Skeletal muscle cell (primary cell): ENCODE measurements around the gene RTL1.

Experiments used
- DNase-seq: peaks from one replicate; pipeline ENCODE4 v3.0.0-alpha.2; 2010; ENCODE audit warnings: low read depth
- H3K4me3 ChIP-seq: 2 replicates; pipeline ENCODE4 v1.5.1; 2011; ENCODE audit warnings: low read depth, mild to moderate bottlenecking, control low read depth, low read length, moderate library complexity

The RTL1 gene

DNA sequence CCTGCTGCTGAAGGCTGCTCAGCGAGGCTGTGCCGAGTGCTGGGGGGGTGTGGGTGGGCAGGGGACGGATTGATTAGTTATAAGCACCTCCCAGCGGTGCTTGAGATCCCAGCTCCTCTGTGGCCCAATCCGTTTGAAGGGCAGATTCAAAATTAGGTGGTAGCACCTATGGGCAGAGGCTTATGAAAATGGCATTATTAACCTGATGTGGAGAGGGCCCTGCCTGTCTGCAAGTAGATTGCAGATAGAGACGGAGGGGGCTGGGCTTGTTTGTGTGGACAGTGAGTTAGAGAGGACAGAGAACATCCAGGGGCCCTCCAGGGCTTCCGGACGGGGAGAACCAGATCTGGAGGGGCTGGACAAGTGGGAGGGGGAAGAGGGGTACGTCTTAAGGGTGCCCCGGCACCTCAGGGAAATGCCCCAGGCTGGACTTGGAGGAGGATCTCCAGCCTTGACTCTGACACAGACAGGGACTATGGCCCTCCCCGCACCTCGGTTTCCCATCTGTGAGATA, at the start of gene RTL1:
Gene RTL1, minus strand, starts transcription at position 51 of the 514 bp plus-strand sequence. CDS start 18,934 bp downstream, outside the sequence.
- no peak for DNase-seq
- H3K4me3 ChIP-seq: no peak within 1 kb of the TSS

DNA sequence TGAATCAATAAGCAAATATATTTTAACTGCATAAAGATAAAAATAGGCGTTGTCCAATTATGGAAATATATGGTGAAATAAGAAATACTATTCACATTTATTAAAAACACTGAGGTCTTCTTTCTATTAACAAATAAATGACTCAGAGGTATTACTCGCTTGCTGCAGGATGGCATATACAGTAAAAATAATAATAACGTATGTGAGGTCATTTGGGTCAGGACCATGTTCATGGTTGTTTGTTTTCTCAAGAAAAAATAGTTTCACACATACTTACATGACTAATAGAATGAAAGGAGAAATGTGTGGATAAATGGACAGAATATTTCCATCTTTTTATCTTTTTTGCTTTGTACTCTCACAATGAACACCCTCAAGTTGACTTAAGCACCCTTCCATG, 46.5 kb upstream of the RTL1 start:
- no peak for DNase-seq
- H3K4me3 ChIP-seq: no peak overlapping the region

DNA sequence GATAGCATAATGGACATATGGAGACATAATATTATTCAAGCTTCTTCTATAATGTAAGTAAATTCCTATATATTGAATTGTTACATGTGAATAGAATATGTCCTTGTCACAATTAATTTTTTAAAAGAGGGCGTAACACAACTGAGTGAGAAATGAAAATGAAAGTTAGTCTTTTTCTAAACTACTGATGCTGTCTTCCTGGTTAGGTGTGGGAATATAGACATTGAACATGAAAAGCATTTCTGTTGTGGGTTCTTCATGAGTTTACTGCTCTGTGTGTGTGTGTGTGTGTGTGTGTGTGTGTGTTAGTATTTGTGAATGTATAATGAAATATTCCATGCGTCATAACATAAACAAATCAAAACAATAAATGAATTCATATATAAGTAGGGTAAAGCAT, 40.5 kb upstream of the RTL1 start:
- H3K4me3 ChIP-seq: no peak overlapping the region

DNA sequence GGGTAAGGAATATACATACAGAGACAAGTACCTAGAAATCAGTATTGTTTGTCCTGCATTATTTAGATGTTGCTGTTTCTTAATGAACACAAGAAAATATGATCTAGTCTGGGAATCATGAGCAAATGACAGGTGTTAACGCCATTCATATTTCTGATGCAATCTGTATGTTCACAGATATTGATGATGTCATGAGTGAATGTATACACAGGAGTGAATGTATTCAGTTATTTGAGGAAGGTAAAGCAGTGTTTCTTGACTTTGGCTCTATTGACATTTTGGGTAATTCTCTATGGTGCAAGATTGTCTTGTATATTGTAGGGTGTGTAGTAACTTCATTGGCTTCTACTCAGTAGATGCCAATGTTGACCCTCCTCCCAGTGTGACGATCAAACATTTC, 26.7 kb upstream of the RTL1 start:
- no peak overlapping the region for H3K4me3 ChIP-seq
- DNase-seq: no peak

More for the DNA sequence above, 40.5 kb upstream of the RTL1 start:
- DNase-seq: no peak

DNA sequence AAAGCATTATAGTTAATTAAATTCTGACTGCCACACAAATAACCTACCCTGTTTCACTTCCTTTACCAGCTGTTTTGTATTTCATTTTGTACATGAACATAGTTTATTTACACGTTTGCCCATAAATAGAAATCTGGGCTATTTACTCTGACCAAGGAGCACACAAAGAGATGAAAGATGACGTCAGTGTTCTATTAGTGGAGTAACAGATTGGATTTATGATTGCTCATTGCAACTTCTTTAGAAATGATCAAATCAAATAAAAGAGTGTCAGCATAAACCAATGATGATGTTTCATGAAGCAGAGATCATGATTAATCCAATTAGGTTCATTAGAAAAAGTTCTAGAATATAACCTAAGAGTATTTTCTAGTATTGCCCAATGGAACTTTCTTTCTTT, 12.0 kb upstream of the RTL1 start:
- DNase-seq: no peak
- H3K4me3 ChIP-seq: no peak overlapping the region

DNA sequence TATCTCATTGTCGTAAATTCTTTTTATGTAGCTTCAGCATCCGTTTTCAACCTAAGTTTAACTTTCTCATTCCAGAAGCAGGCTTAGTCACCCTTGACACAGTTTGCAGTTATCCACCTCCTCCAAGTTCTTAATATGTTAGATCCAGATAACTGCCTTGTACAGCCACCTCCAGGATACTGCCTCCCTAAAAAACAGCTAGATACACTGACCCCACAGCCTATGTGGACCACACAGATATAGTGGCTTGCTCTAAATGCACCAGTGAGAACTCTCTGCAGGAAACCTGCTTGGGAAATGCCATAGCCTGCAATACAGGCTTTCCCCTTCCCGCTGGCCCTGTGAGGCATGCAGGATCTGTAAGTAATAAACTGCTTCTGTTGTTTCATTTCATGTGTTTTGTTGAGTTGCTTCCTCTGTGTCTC, 11.1 kb upstream of the RTL1 start:
- no peak overlapping the region for H3K4me3 ChIP-seq
- DNase-seq: no peak

DNA sequence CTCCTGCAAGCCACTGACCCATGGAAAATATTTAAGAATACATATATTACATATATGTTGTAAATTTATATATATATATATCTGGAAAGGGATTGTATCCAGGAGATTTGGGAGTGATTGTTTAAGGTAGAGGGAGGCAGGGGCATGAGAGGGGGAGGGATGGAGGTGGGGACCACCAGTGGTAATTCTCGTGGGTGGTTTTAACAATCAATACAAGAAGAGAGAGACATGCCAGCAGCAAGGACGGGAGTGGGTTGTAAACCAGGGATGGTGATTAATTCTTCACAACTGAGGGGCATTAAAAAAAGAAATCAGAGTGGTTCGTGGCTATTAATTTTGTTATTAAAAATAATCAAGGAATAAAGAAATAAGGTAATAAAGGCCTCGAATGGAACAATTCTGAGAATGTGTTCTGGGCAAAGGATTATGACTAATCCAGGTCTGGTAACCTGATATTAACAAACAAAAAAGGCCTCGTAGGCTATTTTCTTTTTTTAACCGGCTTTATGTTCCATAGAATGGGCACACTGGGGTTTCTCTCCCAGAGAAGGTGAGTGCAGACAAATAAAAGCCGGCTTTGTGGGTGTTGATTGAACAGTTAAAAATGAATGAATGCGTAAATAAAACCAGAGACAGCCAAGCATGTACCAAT, 8.3 kb upstream of the RTL1 start:
- DNase-seq: no peak
- no peak overlapping the region for H3K4me3 ChIP-seq

DNA sequence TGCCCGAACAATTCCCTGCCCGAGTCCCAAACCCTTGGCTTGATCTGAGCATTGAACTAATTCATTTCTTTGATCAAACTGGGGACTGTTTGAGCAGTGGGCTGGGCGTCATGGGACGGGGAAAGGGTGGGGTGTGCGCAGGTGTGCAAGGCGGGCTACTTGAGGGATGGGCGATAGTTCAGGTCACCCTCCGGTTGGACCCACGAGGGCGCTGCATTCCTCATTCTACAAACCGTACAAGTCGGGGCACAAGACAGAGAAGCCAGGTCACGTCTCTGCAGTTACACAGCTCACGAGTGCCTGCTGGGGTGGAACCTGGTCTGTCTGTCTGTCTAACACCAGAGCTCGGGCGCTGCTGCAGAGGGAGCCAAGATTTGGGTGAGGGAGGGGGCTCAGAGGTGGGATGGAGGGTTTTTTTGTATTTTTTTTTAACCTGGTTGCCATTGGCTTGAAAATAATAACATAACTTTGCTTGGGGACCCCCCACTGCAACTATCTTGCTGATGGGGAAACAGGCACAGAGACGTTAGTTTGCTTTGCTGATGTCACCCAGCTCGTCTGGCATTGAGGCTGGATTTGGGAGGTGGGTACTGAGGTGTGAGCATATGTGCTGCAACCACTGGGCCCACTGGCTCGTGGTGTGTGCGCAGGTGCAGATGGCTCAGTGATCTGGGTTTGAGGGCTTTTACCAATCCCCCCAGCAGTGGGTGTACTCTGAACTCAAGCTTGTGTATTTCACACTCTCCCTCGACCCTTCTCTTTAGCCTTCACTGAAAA, 7.6 kb upstream of the RTL1 start:
- no peak overlapping the region for H3K4me3 ChIP-seq
- no peak for DNase-seq

DNA sequence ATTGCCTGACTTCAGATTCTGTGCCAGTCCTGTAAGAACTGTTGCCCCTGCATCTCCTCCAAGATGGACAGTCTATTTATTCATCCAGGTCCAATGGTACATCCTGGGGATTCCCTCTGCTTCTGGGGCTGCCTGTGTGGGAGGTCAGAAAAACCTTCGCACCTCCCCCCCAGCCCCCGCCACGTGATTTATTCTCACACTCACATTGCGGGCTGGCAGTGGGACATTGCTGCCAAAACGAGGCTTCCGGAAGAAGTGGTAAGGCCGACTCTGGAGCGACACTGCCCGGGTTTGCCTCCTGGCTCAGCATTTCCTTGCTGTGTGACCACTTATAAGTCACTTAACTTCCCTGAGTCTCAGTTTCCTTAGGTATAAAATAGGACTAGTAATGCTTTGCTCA, 5.9 kb upstream of the RTL1 start:
- DNase-seq: no peak
- H3K4me3 ChIP-seq: no peak overlapping the region

DNA sequence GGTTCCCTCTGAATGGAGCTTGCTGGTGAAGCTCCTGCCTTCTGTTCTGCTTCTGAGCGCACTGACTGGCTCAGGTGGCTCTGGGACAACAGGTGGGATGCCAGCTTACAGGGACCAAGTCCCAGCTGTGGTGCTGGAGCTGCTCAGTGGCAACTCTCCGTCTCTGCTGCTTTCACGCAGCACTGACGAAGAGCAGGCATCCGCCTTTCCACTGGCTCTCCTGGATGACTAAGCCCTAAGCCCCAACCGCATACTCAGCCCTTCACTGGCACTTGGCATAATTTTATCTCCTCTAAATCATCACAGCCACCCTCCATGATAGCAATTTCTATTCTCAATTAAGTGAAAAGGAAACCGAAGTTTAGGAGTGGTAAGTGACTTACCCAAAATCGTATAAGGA, 3.7 kb upstream of the RTL1 start:
- H3K4me3 ChIP-seq: no peak overlapping the region
- no peak for DNase-seq

DNA sequence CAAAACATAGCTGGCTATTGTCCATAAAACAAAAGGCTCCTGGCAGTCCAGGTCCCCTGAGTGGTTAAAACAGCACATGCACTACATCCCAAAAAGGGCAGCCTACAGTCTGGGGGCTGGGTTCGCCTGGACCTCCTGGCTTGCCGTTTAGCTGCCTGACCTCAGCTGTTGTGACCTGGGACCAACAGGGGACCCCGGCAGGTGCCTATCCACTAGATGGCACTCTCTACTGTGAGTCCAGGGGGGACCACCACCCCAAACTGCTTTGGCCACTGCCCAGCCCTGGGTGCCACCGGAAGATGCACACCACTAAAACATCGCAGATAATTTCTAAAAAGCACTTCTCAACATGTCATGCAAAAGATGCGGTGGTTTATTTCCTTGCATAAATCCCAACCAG, 2.9 kb upstream of the RTL1 start:
- DNase-seq: no peak
- H3K4me3 ChIP-seq: no peak overlapping the region

DNA sequence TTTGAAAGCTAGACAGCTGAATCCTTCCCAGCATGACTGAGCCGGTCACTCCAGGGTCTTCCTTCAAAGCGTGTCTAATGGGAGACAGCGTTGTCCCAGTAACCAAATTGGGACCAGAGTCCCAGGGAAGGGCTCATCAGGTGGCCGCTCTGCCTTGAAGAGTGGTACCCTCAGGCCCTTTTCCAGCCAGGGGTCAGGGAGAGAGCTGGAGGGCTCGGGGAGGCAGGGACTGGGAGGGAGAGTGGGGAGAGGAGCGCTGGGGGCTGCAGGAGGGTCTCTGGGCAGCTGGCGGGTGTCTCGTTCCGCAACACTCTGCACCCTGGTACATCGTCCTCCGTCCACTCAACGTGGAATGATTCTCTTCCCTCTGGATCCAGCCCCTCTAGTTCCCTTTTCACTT, 1.6 kb upstream of the RTL1 start:
- no peak for DNase-seq
- H3K4me3 ChIP-seq: no peak overlapping the region

DNA sequence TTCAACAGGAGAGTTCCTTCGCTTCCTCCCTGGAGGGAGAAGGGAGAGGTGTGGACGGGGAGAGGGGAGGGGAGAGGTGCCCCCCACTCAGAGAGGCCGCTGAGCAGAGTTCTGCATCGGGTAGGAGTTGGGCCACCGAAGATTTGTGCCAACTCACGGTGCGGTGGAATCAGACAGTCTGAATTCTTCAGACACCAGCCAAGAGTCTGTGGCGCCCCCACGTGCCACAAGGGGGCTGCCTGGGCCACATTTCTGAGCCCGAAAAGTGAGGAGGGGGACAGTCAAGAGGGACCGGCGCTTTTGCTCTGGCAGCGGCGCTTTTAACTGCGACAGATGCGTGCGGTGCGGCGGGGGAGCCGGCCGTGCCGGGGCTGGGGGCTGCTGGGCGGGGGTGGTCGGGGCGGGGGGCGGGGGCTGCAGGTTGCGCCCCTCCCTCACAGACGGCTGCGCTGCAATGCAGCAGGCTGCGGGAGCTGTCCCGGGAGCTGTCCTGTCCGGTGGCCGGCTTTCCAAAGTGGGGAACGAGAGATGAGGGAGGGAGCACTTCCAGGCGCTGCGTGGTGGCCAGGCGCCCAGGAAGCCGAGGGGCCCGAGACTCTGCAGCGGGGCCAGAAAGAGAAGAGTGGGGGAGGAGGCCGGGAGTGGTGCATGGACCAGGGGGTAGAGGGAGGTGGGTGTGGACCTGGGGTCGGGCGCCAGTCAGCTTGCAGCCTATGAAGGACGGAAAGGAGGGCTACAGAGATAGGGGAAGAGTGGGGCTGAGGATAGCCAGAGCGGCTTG, 975 bp upstream of the RTL1 start:
- H3K4me3 ChIP-seq: no peak overlapping the region
- DNase-seq: no peak

DNA sequence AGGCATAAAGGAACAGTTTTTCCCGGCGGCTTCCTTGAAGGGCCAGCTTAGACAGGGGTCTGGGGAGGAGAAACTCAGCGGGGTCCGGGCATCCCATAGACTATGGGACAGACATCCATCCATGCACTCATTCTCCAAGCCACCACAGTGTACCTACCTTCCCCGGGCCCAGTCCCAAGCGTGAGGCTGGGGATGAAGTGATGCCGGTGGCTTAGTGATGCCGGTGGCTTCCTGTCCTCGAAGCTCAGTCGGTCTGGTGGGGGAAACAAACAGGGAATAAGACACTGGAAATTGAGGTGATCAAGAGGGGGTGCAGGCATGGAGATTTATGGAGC, 421 bp downstream of the RTL1 start:
- H3K4me3 ChIP-seq: no peak overlapping the region
- no peak for DNase-seq

DNA sequence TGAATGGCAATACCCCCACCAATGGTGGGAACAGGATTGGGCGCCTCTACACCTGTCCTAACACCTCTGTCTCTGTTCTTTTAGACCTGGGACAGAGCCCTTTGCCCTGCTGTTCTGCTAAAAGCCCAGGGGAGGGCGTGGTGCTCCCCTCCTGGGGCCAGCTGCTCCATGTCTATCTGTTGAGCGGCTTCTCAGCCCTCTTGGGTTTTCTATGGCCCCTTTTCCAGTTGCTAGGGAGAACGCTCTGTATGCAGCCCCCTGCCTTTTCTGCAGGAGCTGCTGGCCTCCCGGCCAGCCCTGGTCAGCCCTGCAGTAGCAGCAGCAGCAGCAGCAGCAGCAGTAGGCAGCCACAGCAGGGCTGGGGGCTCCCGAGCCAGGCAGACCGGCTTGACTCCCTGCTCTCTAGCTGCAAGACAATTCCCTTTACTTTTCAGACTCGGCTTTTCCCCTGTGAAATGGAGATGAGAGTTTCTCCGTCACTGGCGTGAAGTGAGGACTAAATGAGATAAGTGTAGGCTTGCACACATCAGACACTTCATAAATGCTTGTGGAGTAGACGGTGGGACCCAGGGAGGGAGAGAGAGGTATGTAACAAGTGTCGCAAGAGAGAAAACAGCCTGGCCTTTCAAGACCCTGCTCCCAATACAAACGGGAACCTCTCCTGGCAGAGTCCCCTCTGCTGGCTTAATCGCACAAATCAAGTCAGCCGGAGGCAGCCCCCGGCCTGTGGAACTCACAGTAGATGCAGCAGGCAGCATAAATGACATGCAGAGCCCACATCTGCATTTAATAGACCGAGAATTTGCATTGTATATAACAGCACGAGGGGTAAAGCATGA, 1.0 kb downstream of the RTL1 start:
- H3K4me3 ChIP-seq: no peak overlapping the region
- no peak for DNase-seq

DNA sequence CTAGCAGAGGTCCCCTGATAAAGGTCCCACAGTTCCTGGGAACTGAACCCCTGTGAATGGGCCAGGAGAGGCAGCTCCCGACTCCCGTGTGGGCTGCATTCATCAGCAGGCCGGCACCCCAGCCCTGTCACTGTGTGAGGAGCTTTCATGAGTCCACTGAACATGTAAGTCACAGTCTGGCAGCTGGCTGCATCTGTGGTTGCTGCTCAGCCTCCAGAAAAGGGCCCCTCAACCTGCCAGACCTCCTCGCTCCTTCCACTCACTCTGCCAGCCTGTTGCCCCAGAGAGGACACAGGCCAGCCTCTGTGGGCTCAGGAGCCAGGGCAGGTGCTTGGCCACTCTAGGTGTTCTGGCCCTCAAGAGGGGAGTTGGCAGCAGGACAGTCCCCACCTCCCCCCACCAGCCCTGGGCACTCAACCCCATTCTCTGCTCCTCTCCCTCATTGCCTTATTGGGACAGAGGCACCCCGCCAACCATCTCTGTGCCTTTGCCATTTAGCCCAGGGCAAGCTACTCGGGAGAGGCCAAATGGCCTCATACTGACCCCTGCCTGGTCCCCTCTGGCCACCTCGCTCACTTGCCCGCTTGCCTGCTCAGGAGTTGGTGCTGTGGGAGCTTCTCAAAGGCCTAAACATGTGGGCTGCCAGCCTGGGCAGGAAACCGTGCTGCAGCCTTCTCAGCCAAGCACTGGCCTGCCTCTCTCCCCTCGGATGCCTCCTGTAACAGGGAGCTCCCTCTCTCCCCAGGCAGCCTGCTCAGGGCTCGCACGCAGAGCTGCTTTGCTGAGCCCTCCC, 1.9 kb downstream of the RTL1 start:
- DNase-seq: no peak
- H3K4me3 ChIP-seq: no peak overlapping the region

DNA sequence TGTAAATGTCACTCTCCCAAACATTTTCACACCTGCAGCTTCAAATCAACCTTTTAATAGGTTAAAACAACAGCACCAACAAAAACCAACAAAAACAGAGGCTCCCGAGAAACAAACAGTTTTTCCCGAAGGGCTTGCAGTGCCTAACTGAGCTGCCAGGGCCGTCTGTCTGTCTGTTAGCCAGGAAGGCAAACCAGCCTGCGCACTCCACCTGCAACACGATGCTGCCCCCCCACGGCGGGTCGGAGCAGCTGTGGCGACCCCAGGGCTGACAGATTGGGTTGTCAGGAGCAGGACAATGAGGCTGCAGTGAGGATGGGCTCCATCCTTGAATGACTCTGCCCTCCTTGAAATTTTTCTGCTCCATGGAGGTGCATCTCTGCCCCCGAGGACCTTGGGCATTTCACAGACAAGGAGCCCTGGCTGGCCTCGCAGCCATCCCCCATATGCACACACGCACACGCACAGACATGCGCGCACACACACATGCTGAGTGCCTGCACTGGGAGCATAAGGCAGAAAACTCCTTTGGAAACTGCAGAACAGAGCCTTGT, 2.6 kb downstream of the RTL1 start:
- no peak for DNase-seq
- no peak overlapping the region for H3K4me3 ChIP-seq

DNA sequence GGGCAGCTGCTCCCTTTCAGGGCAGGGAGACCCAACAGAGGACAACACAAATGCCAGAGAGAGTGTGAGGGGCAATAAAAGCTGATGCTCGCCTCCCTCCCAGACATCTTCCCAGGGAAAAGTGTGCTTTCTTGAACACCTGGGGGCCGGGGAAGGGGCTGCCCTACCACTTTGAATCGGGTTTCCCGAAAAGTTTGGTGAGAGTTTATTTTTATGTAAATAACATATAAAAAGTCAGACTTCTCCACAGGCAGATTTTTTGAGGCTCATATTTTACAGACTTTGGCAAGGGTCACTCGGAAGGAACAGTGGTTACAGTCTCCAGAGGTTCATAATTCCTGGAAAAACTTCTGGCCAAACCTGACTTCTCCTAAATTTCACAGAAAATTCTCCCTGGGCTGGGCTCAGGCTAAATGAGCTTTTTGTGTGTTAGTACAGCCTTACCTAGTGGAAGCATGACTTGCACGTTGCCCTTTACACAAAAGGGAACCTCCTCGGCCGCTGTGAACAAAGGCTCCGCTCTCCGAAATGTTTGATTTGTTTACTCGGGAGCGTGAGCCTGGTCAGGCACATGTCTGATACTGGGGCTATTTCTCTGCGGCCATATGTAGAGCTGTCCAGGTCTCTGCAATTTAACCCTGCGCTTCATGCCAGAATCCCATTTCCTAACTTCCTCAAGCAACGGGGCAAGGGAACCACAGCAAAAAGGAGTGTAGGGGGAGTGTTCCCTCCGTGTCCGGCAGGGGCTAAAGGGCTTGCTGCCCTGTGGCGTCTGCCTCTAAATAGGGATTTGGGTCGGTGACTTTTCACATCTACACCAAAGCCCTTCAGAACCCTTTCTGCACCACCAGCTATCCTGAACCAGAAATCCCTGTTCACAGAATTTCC, 3.4 kb downstream of the RTL1 start:
- no peak overlapping the region for H3K4me3 ChIP-seq
- no peak for DNase-seq
